HepG2 (cell line): Measurements from ENCODE around the gene GSAP. TPM values are rescaled to one million over a fixed set of nuclear protein-coding genes. Genes with fewer than 3 reads are reported as not detected.

ENCODE experiments used
- ATAC-seq: fragments of 200-7000 bp; cut with Tn5 transposase; 3 replicates; pipeline ENCODE4 v1.9.1; 2020; ENCODE audit warnings: mild to moderate bottlenecking, moderate library complexity
- BruUV-seq: library from RNA; stranded (reverse); fragments of 400-500 nt; replicated peaks from 2 replicates; lab custom pipeline; 2021; lab: Mats Ljungman, UMichigan
- CTCF ChIA-PET: fragments of 300-600 bp; formaldehyde crosslinking; extraction: SDS; loops from one replicate; lab custom pipeline; 2021; ENCODE audit warnings: low total read pairs, inconsistent platforms, low intra/inter-chr PET ratio; lab: Yijun Ruan, JAX
- POLR2A ChIA-PET: fragments of 350-600 bp; sonication (Branson Sonifier 250); formaldehyde crosslinking; loops from one replicate; lab custom pipeline; 2020; ENCODE audit warnings: antibody characterized with exemption, inconsistent platforms; lab: Yijun Ruan, JAX
- DNase-seq: peaks from one replicate; pipeline ENCODE4 v3.0.0-alpha.2; 2015; ENCODE audit warnings: low spot score
- FAIRE-seq: peaks from 3 replicates; lab custom pipeline; 2011; peaks lifted over from hg19 to GRCh38; lab: Jason Lieb, UNC
- H2AFZ ChIP-seq: one replicate; pipeline ENCODE4 v1.6.1; 2011; ENCODE audit warnings: low read length, inconsistent platforms
- H3K27ac ChIP-seq: fragments of 300-600 bp; 3 replicates; pipeline ENCODE4 v1.8.0; 2011; ENCODE audit warnings: mixed run types, mild to moderate bottlenecking, mixed read lengths, low read length, inconsistent platforms; ENCODE audit not compliant: insufficient read depth; ENCODE audit errors: extremely low read length
- H3K27me3 ChIP-seq, 2 experiments: fragments of 200-600 bp in 1 of 2; 2 replicates in 1 of 2; 3 replicates in 1 of 2; pipeline versions ENCODE4 v1.6.0 to v1.8.0; 2011; ENCODE audit warnings: low read length in 2 of 2, mild to moderate bottlenecking in 2 of 2, moderate library complexity in 2 of 2, inconsistent platforms in 1 of 2; ENCODE audit not compliant: insufficient read depth in 2 of 2, control insufficient read depth in 1 of 2
- H3K36me3 ChIP-seq, 2 experiments: fragments of 200-600 bp in 1 of 2; replicated peaks in 1 of 2; 2 replicates in 1 of 2; 3 replicates in 1 of 2; pipeline versions ENCODE4 v1.5.1 to v1.8.0; 2011; ENCODE audit warnings: low read length in 2 of 2, inconsistent platforms in 1 of 2; ENCODE audit not compliant: insufficient read depth in 2 of 2, control insufficient read depth in 1 of 2
- H3K4me1 ChIP-seq: 2 replicates; pipeline ENCODE4 v1.5.1; 2012; ENCODE audit warnings: low read length, inconsistent platforms; ENCODE audit not compliant: insufficient read depth
- H3K4me2 ChIP-seq: 2 replicates; pipeline ENCODE4 v1.6.0; 2011; ENCODE audit warnings: low read depth, low read length, inconsistent platforms
- H3K4me3 ChIP-seq, 3 experiments: fragments of 200-600 bp in 1 of 3; sonication (generic), shearing (Covaris generic) in 1 of 3; replicated peaks in 1 of 3; 2 replicates each; pipeline ENCODE4 v1.5.1; 2011 to 2016; ENCODE audit warnings: low read length in 3 of 3, inconsistent platforms in 2 of 3, low read depth in 2 of 3, mild to moderate bottlenecking in 2 of 3, control low read depth in 1 of 3, mixed read lengths in 1 of 3; ENCODE audit not compliant: insufficient read depth in 1 of 3
- H3K79me2 ChIP-seq: one replicate; pipeline ENCODE4 v1.6.1; 2011; ENCODE audit warnings: low read length, inconsistent platforms; ENCODE audit not compliant: insufficient read depth
- H3K9ac ChIP-seq: 2 replicates; pipeline ENCODE4 v1.6.0; 2011; ENCODE audit warnings: mild to moderate bottlenecking, low read depth, low read length, inconsistent platforms; ENCODE audit not compliant: insufficient read depth
- H3K9me3 ChIP-seq: 2 replicates; pipeline ENCODE4 v1.5.1; 2012; ENCODE audit warnings: mild to moderate bottlenecking, low read length
- H4K20me1 ChIP-seq: 2 replicates; pipeline ENCODE4 v1.6.0; 2011; ENCODE audit warnings: inconsistent platforms, mild to moderate bottlenecking, low read length, moderate library complexity; ENCODE audit not compliant: insufficient read depth
- CBX2 ChIP-seq, 2 experiments: fragments of 200-600 bp in 1 of 2; sonication (generic); formaldehyde crosslinking in 1 of 2; IDR thresholded peaks; 2 replicates each; pipeline versions ENCODE4 v1.7.0 to v1.8.1; 2018 to 2022; ENCODE audit warnings: low read depth in 2 of 2, low read length in 1 of 2, mild to moderate bottlenecking in 1 of 2, missing genetic modification reagents in 1 of 2
- SATB2 ChIP-seq: sonication (generic); formaldehyde crosslinking; IDR thresholded peaks from 2 replicates; pipeline ENCODE4 v1.5.0; 2020; ENCODE audit warnings: missing genetic modification reagents
- SKIL ChIP-seq: sonication (generic); formaldehyde crosslinking; IDR thresholded peaks from 2 replicates; pipeline ENCODE4 v1.8.0; 2022; ENCODE audit warnings: missing genetic modification reagents, mild to moderate bottlenecking, moderate library complexity, borderline replicate concordance
- TBL1XR1 ChIP-seq: fragments of 150-350 bp; IDR thresholded peaks from 2 replicates; pipeline ENCODE4 v1.6.1; 2014; ENCODE audit warnings: borderline replicate concordance, low read length; ENCODE audit not compliant: partially characterized antibody
- ZC3H4 ChIP-seq: sonication (generic); formaldehyde crosslinking; IDR thresholded peaks from 2 replicates; pipeline ENCODE4 v1.4.0; 2020; ENCODE audit warnings: missing genetic modification reagents, borderline replicate concordance
- ZNF501 ChIP-seq: sonication (generic); formaldehyde crosslinking; IDR thresholded peaks from 2 replicates; pipeline ENCODE4 v1.5.1; 2020; ENCODE audit warnings: mild to moderate bottlenecking, moderate library complexity, missing genetic modification reagents
- ZNF609 ChIP-seq: sonication (generic); formaldehyde crosslinking; IDR thresholded peaks from 2 replicates; pipeline ENCODE4 v1.4.0; 2020; ENCODE audit warnings: mild to moderate bottlenecking, missing genetic modification reagents, borderline replicate concordance
- ZNF703 ChIP-seq: sonication (generic); formaldehyde crosslinking; IDR thresholded peaks from 2 replicates; pipeline ENCODE4 v1.5.1; 2020; ENCODE audit warnings: missing genetic modification reagents, mild to moderate bottlenecking, moderate library complexity, borderline replicate concordance
- WGBS: methylation state at CpG from one replicate; pipeline ENCODE4 v1.1.6; 2017; ENCODE audit warnings: low lambda C conversion rate; 5-methylcytosine and 5-hydroxymethylcytosine counted together
- in situ Hi-C: cut with HindIII; loops from 2 replicates; pipeline ENCODE4 v1.10.0; 2017; ENCODE audit warnings: low pct_unique_long_range_greater_than_20kb; ENCODE audit not compliant: extremely low pct_ligation_motif_present
- intact Hi-C: fragments of 100-400 bp; cut with micrococcal nuclease; formaldehyde crosslinking; loops from one replicate; pipeline ENCODE4 v1.10.0; 2022; ENCODE audit not compliant: unreplicated experiment
- polyA plus RNA-seq, 8 experiments: library from polyadenylated mRNA; depleted of rRNA in 3 of 8; stranded (reverse) in 7 of 8; unstranded in 1 of 8; fragments of >200 nt; fragmentation: Illumina TruSeq in 4 of 8; extraction: Trizol in 4 of 8; gene quantifications; 2 replicates each; pipeline versions ENCODE4 v1.2.1 to v1.2.3, GENCODE V29; 2011 to 2016; ENCODE audit warnings: low read depth in 4 of 8, missing spikeins in 1 of 8, mixed read lengths in 1 of 8; ENCODE audit not compliant: insufficient read depth in 1 of 8
- total RNA-seq, 5 experiments: library from RNA; depleted of rRNA; stranded (reverse); fragments of >200 nt; fragmentation: Illumina TruSeq; extraction: Trizol; gene quantifications; 2 replicates each; pipeline ENCODE4 v1.2.3, GENCODE V29; 2016; ENCODE audit warnings: low read depth in 1 of 5
- TF ChIP-seq, protein P1 (sequence below): sonication (generic); formaldehyde crosslinking; IDR thresholded peaks from 2 replicates; pipeline ENCODE4 v1.4.0; 2020; ENCODE audit warnings: missing genetic modification reagents
- TF ChIP-seq, protein P2 (sequence below): sonication (generic); formaldehyde crosslinking; IDR thresholded peaks from 2 replicates; pipeline ENCODE4 v1.5.0; 2020; ENCODE audit warnings: missing genetic modification reagents
- TF ChIP-seq, protein P3 (sequence below): sonication (generic); formaldehyde crosslinking; IDR thresholded peaks from 2 replicates; pipeline ENCODE4 v1.8.1; 2022; ENCODE audit warnings: low read depth, mild to moderate bottlenecking, missing genetic modification reagents

The GSAP gene
- total and polyA plus RNA-seq, 2 of the 13 experiments (the other 11 are each of a cell fraction or from before 2014, with no cell fraction given), result 34.6 to 40.6 TPM

DNA sequence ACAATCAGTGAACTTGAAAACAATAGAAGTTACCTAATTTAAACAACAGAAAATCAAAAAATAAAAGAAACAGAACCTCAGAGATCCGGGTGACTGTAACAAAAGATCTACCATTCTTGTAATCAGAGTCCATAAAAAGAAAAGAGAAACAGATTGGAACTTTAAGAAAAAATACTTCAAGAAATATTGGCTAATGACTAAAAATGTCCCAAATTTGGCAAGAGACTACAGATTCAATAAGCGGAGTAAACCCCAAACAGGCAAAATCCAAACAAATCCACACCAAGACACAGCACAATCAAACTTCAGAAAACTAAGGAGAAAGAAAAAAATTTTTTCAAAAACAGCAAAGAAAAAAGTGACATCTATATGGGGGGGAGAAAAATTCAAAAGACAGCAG is 15.1 kb downstream of the GSAP start:
- no peaks in the 10 kb centered on the region for H3K79me2 ChIP-seq
- H3K27ac ChIP-seq, result no peak overlapping the region
- intact Hi-C loops (no loop called here), in situ Hi-C loops (no loop called here)
- H3K36me3 ChIP-seq, result peaks cover 0 to 2% of the 10 kb centered on the region in 2 experiments; a peak in 2 of 5 replicates
- ChIA-PET CTCF (no interaction called here), POLR2A (no interaction called here)
- H3K9me3 ChIP-seq, result no peaks in the 10 kb centered on the region
- no peak overlapping the region for H3K9ac ChIP-seq
- 99% methylated on average over 2 of the region's 2 CpGs for WGBS
- no peaks in the 10 kb centered on the region for H3K27me3 ChIP-seq
- FAIRE-seq (no peak), ATAC-seq (no peak), DNase-seq (no peak)
- no peaks in the 10 kb centered on the region for H4K20me1 ChIP-seq
- H3K4me1 ChIP-seq, result peaks cover 76% of the 10 kb centered on the region
- no peak overlapping the region for H3K4me3 ChIP-seq
- no peak overlapping the region for H2AFZ ChIP-seq
- H3K4me2 ChIP-seq, result no peak overlapping the region
- no TSS peak for BruUV-seq
- TF ChIP-seq SATB2 (no peak), ZNF609 (CRISPR knock-in tag) (no peak), TBL1XR1 (no peak), ZNF501 (CRISPR knock-in tag) (no peak), ZNF703 (no peak), SKIL (CRISPR knock-in tag) (no peak), ZC3H4 (no peak), CBX2 (IDR thresholded peaks at IDR 0.05; ENCODE audit: low read depth, low read length) (no peak), CBX2 (CRISPR knock-in tag; IDR thresholded peaks at IDR 0.05; ENCODE audit: low read depth) (no peak)
- TF ChIP-seq, protein P1, sequence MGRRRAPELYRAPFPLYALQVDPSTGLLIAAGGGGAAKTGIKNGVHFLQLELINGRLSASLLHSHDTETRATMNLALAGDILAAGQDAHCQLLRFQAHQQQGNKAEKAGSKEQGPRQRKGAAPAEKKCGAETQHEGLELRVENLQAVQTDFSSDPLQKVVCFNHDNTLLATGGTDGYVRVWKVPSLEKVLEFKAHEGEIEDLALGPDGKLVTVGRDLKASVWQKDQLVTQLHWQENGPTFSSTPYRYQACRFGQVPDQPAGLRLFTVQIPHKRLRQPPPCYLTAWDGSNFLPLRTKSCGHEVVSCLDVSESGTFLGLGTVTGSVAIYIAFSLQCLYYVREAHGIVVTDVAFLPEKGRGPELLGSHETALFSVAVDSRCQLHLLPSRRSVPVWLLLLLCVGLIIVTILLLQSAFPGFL (CRISPR knock-in tag), result no peak
- TF ChIP-seq, protein P2, sequence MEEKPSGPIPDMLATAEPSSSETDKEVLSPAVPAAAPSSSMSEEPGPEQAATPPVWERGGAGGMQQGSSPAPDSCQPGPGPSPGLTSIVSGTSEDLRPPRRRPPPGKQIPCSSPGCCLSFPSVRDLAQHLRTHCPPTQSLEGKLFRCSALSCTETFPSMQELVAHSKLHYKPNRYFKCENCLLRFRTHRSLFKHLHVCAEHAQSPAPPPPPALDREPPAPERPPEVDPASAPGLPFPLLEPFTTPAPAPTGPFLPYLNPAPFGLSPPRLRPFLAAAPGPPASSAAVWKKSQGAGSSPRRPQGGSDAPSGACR (CRISPR knock-in tag), result no peak
- TF ChIP-seq, protein P3, sequence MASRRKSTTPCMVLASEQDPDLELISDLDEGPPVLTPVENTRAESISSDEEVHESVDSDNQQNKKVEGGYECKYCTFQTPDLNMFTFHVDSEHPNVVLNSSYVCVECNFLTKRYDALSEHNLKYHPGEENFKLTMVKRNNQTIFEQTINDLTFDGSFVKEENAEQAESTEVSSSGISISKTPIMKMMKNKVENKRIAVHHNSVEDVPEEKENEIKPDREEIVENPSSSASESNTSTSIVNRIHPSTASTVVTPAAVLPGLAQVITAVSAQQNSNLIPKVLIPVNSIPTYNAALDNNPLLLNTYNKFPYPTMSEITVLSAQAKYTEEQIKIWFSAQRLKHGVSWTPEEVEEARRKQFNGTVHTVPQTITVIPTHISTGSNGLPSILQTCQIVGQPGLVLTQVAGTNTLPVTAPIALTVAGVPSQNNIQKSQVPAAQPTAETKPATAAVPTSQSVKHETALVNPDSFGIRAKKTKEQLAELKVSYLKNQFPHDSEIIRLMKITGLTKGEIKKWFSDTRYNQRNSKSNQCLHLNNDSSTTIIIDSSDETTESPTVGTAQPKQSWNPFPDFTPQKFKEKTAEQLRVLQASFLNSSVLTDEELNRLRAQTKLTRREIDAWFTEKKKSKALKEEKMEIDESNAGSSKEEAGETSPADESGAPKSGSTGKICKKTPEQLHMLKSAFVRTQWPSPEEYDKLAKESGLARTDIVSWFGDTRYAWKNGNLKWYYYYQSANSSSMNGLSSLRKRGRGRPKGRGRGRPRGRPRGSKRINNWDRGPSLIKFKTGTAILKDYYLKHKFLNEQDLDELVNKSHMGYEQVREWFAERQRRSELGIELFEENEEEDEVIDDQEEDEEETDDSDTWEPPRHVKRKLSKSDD, result no peak
